ENCODE results near the gene RASD2.

Gene RASD2

GRCh38 chr22:35542157-35542938 is 1.7 kb downstream of the RASD2 start:
- no peak for DNase-seq

GRCh38 chr22:35542939-35543516 is 2.4 kb downstream of the RASD2 start:
- DNase-seq: no peak

- DNase-seq: no peak
These were observed 3.1 kb downstream of the RASD2 start for GRCh38 chr22:35543702-35544101.

GRCh38 chr22:35544189-35544588 is 3.6 kb downstream of the RASD2 start:
- DNase-seq: no peak

GRCh38 chr22:35544827-35545226 is 4.2 kb downstream of the RASD2 start:
- DNase-seq: no peak

- DNase-seq: no peak
These were observed 6.3 kb downstream of the RASD2 start for GRCh38 chr22:35546886-35547285.

GRCh38 chr22:35547987-35548721 is 7.5 kb downstream of the RASD2 start:
- no peak for DNase-seq

GRCh38 chr22:35548722-35549112 is 8.1 kb downstream of the RASD2 start:
- DNase-seq: no peak

- peak; percentile 69 for DNase-seq
These were observed 8.7 kb downstream of the RASD2 start for GRCh38 chr22:35549328-35549727.

- DNase-seq: no peak
These were observed 11.0 kb downstream of the RASD2 start for GRCh38 chr22:35551549-35552177.

- no peak for DNase-seq
These were observed 11.7 kb downstream of the RASD2 start for GRCh38 chr22:35552196-35552842.

GRCh38 chr22:35552846-35553245 is 12.2 kb downstream of the RASD2 start:
- no peak for DNase-seq

- DNase-seq: no peak
These were observed 12.7 kb downstream of the RASD2 start for GRCh38 chr22:35553341-35553740.

GRCh38 chr22:35554297-35554845 is 13.7 kb downstream of the RASD2 start:
- DNase-seq: no peak

- no peak for DNase-seq
These were observed 14.9 kb downstream of the RASD2 start for GRCh38 chr22:35555483-35555890.

GRCh38 chr22:35555946-35556547 is 15.4 kb downstream of the RASD2 start:
- DNase-seq: no peak

- DNase-seq: no peak
These were observed 16.0 kb downstream of the RASD2 start for GRCh38 chr22:35556666-35557065.

- no peak for DNase-seq
These were observed 17.4 kb downstream of the RASD2 start for GRCh38 chr22:35558031-35558430.

- no peak for DNase-seq
These were observed 18.1 kb downstream of the RASD2 start for GRCh38 chr22:35558719-35559118.

- no peak for DNase-seq
These were observed 18.8 kb downstream of the RASD2 start for GRCh38 chr22:35559354-35560005.

GRCh38 chr22:35560366-35560765 is 19.7 kb downstream of the RASD2 start:
- DNase-seq: no peak

- DNase-seq: no peak
These were observed 20.2 kb downstream of the RASD2 start for GRCh38 chr22:35560824-35561223.
